Measurements from ENCODE around the gene EEFSEC. TPM values are rescaled to one million over a fixed set of nuclear protein-coding genes. Genes with fewer than 3 reads are reported as not detected.

The EEFSEC gene
- total RNA-seq, 1 experiment from 2014 or later: 9.5 TPM

DNA sequence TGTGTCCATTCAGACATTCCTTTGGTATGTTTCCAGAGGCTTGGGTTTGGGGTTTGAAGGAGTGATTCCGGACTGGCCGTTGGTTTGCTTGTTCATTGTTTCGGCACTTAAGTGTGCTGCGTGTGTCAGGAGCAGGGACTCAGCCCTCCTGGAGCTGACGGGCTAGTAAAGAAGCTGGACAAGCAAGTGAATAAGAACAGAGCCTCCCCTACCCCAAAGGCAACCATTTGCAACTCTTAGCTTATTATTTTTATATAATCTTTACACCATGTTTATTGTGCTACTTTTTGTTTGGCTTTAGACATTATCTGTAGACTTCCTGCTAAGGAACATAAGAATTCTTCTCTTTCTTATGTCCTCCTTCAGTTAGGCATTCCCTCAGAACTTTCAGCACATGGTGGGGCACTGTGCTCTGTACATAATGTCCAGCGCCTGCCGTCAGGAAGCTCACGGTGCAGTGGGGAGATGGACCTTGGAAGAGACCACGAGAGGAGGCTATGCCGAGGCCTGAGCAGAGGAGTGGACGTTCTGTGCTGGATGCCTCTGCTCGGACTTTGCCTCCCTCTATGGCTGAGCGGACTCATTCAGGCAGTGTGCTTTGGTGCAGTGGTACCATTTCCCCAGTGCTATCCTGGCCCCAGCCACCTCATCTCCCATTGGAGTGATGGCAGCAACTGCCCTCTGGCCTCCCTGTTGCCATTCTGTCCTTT lies 65.4 kb downstream of the EEFSEC start:
- H3K23me2 ChIP-seq (ENCODE audit: insufficient read length, low read depth, low read length, poor library complexity, severe bottlenecking): no peaks in the 10 kb centered on the region
- H3K56ac ChIP-seq (ENCODE audit: insufficient read length, low read depth, low read length): no peak overlapping the region
- H3K9me3 ChIP-seq (ENCODE audit: control insufficient read depth, low read depth, low read length): peaks cover 13% of the 10 kb centered on the region
- no peak overlapping the region for H3K23ac ChIP-seq (ENCODE audit: insufficient read length, low read depth, low read length)
- H2BK15ac ChIP-seq (ENCODE audit: low read depth, low read length): no peak overlapping the region
- no peak overlapping the region for H3K4ac ChIP-seq (ENCODE audit: low read depth, low read length)
- no peaks in the 10 kb centered on the region for H4K20me1 ChIP-seq (ENCODE audit: control insufficient read depth, insufficient read depth, insufficient read length)
- Mint-ChIP-seq H3K4me1 (peaks cover 12 to 14% of the 10 kb centered on the region in 2 experiments), H3K27me3 (ENCODE audit: low read depth) (peaks cover 17% of the 10 kb centered on the region), H3K4me3 (no peak overlapping the region), H3K27ac (no peak overlapping the region), H3K36me3 (ENCODE audit: insufficient read depth in 1 of 3, low read depth in 3 of 3) (peaks cover 12 to 19% (median 16%) of the 10 kb centered on the region in 3 experiments), H3K9me3 (peaks cover 18 to 22% of the 10 kb centered on the region in 2 experiments)
- TF ChIP-seq, protein P1, sequence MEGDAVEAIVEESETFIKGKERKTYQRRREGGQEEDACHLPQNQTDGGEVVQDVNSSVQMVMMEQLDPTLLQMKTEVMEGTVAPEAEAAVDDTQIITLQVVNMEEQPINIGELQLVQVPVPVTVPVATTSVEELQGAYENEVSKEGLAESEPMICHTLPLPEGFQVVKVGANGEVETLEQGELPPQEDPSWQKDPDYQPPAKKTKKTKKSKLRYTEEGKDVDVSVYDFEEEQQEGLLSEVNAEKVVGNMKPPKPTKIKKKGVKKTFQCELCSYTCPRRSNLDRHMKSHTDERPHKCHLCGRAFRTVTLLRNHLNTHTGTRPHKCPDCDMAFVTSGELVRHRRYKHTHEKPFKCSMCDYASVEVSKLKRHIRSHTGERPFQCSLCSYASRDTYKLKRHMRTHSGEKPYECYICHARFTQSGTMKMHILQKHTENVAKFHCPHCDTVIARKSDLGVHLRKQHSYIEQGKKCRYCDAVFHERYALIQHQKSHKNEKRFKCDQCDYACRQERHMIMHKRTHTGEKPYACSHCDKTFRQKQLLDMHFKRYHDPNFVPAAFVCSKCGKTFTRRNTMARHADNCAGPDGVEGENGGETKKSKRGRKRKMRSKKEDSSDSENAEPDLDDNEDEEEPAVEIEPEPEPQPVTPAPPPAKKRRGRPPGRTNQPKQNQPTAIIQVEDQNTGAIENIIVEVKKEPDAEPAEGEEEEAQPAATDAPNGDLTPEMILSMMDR (conservative IDR thresholded peaks at IDR 0.05): no peak
- H2BK120ac ChIP-seq (ENCODE audit: low read depth, low read length, poor library complexity, severe bottlenecking): no peak overlapping the region
- H2AFZ ChIP-seq (ENCODE audit: low read length): no peak overlapping the region
- H2AK5ac ChIP-seq (ENCODE audit: insufficient read length, low read length): no peak overlapping the region
- no peaks in the 10 kb centered on the region for H3K79me1 ChIP-seq (ENCODE audit: insufficient read depth, low read depth, low read length, poor library complexity, severe bottlenecking)
- no CpG with 5 or more reads among the region's 13 CpGs for WGBS (ENCODE audit: extremely low coverage, insufficient read length, low lambda C conversion rate)
- H4K5ac ChIP-seq (ENCODE audit: insufficient read length, low read depth, low read length): no peak overlapping the region
- H4K91ac ChIP-seq (ENCODE audit: insufficient read length, low read depth, low read length): no peak overlapping the region
- H3T11ph ChIP-seq (ENCODE audit: low read length): no peak overlapping the region
- H3K9ac ChIP-seq (ENCODE audit: extremely low read depth, insufficient read length, low read length): no peak overlapping the region
- no peak overlapping the region for H4K8ac ChIP-seq (replicated peaks; ENCODE audit: insufficient read length, low read depth, low read length)
- no peak overlapping the region for H2BK20ac ChIP-seq (ENCODE audit: low read depth, low read length, poor library complexity, severe bottlenecking)
- no peaks in the 10 kb centered on the region for H3K79me2 ChIP-seq (ENCODE audit: insufficient read depth, low read length)
- no peak overlapping the region for H2BK12ac ChIP-seq (ENCODE audit: insufficient read length, low read depth, low read length)
- 0 out of 2 replicates have a peak, but pooled peaks cover 2% of the 10 kb centered on the region for H3K4me1 ChIP-seq (ENCODE audit: insufficient read depth, low read length)
- H3K4me2 ChIP-seq (ENCODE audit: insufficient read depth, insufficient read length, low read length): no peak overlapping the region
- H3K14ac ChIP-seq (ENCODE audit: insufficient read depth, low read length): no peak overlapping the region
- no peaks in the 10 kb centered on the region; the same call in 1 of the 2 replicates for H3K27me3 ChIP-seq (ENCODE audit: insufficient read depth, low read length)
- H2BK5ac ChIP-seq (ENCODE audit: insufficient read length, low read length): no peak overlapping the region
- DNase-seq: no peak
- H3K18ac ChIP-seq (ENCODE audit: insufficient read length, low read depth, low read length): no peak overlapping the region
- no peak overlapping the region for H3K27ac ChIP-seq (ENCODE audit: insufficient read length, low read depth, low read length)
